Muscle of arm (tissue), 12 donors: ENCODE results near the gene RNF166. TPM values are rescaled to one million over a fixed set of nuclear protein-coding genes. Genes with fewer than 3 reads are reported as not detected.
A peak's percentile ranks its signal among the peaks of the same experiment; 100 is the strongest.

Source experiments
- DNase-seq: peaks from one replicate; pipeline ENCODE4 v3.0.0-alpha.2; 2013
- polyA plus RNA-seq, 12 donors: library from polyadenylated mRNA; unstranded; fragments of 120-200 nt; gene quantifications; one replicate each; pipeline ENCODE4 v1.2.1, GENCODE V29; 2013; ENCODE audit not compliant: insufficient read length in 12 of 12

The RNF166 gene
- polyA plus RNA-seq, 12 donors: 11.5 to 26.9 (median 16.3) TPM; not detected in 2

DNA sequence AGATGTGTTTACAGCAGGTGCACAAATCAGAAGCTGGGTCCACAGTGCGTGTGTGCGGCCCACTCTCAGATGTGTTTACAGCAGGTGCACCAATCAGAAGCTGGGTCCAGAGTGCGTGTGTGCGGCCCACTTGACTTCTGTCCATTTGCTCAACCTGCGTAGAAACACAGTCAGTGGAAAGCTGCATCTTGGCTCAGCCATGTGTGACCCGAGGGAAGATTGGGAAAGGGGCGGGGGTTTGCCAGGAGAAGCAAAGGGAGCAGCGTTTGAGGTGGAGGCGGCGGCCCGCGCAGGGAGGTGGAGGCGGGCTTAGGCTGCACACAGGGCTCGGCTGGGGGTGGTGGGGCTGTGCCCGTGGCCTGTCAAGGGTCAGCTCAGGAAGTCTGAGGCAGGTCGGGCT, 4.3 kb upstream of the RNF166 start:
- no peak for DNase-seq

- DNase-seq: no peak
These were observed 988 bp upstream of the RNF166 start for GRCh38 chr16:88706965-88707826.

GRCh38 chr16:88705801-88706228, 393 bp downstream of the RNF166 start:
- no peak for DNase-seq

DNA sequence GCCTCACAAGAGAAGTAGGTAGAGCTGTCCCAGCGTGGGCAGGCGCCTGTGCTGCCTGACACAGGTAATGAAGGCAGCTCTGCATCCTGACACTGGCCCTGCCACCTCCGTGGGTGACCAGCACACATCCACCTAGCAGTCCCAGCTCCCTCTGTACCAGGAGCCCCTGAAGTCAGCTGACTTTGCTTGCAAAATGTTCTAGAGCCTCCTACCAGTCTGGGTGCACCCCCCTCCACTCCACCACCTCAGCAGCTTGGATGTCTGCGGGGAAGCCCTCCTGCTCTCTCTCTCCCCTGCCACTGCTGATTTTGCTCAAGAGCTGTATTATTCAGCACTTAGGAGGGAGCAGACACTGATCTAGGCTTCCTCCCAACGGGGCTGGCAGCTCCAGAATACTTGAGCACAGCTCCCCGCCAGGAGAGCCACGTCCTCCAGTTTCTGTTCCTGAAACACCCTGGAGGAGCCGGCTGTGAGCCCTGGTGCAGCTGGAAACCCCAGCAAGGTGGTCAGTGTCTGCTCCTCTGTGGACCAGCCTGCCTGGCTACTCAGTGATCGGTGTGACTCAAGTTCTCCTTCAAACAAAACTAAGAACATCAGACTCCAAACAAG, 1.0 kb downstream of the RNF166 start:
- DNase-seq: no peak

DNA sequence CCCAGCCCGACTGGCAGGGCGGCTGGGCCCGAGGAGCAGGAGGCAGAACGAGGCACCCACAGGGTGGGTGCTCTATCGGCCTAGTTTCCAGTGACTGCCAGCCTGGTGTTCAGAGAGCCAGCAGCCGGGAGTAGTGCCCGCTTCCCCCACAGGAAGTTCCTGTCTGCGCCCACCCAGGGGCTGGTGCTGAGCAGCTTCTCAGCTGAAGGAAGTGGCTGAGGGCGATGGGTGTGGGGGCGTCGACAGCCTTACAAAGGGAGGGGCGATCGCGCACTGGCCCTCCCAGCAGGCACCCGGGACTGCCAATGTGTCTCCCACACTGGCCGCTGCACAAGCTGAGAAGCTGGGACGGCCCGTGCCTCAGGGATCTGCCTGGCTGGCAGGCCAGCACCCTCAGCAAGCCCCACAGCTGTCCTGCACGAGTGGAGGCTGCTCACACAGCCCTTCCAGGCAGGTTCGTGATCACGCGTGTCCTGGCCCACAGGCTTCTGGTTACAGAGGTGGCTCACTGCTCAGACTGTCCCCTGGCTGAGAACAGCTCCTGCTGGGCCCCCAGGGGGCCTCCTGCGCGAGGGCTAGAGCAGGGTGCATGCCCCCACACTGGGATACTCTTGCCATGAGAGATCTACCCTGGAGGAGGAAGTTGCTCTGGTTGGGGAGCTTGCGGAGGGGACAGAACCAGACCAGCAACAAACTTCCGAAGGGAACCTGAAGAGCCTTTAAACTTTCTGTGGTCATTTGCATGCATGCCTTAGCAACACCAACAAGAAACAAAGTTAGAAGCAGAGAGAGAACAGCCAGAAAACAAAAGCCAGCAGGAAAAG, 2.5 kb downstream of the RNF166 start:
- no peak for DNase-seq

DNA sequence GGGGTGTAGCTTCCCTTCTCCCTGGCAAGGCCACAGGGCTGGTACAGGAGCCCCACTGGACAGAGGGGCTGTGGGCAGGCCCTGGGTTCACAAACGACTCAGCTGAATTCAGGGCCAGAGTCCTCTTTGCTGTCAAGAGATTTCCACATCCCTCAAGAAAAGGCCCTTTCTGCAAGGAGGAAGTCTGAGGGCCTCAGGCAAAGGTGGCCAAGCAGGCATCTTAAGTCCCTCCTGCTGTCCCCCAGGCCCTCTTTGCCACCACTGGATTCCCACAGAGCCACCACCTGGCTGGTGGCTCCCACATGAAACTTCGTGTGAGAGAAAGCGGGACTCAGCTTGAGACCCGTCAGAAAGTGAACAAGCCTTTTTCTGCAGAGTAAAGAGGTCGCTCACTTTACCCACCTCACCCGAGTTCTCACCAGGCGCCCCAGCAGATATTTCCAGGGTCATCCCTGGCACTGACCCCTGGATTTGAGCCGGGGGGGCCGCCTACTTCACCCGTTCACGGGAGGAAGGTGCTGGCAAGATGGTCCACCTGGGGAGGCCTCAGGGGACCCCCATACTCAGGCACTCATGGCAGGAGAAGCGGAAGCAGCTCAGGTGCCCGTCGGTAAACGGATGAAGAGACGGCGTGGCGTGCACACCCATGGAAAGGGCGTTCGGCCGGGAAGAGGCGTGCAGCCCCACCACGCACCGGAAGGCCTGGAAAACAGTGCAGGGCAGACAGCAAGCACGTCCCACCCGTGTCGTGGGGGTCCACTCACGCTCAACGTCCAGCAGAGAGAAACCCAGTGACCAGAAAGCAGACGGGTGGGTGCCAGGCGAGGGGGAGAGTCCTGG, 3.6 kb downstream of the RNF166 start:
- DNase-seq: no peak

- DNase-seq: no peak
These were observed 4.4 kb downstream of the RNF166 start for GRCh38 chr16:88701581-88702370.

DNA sequence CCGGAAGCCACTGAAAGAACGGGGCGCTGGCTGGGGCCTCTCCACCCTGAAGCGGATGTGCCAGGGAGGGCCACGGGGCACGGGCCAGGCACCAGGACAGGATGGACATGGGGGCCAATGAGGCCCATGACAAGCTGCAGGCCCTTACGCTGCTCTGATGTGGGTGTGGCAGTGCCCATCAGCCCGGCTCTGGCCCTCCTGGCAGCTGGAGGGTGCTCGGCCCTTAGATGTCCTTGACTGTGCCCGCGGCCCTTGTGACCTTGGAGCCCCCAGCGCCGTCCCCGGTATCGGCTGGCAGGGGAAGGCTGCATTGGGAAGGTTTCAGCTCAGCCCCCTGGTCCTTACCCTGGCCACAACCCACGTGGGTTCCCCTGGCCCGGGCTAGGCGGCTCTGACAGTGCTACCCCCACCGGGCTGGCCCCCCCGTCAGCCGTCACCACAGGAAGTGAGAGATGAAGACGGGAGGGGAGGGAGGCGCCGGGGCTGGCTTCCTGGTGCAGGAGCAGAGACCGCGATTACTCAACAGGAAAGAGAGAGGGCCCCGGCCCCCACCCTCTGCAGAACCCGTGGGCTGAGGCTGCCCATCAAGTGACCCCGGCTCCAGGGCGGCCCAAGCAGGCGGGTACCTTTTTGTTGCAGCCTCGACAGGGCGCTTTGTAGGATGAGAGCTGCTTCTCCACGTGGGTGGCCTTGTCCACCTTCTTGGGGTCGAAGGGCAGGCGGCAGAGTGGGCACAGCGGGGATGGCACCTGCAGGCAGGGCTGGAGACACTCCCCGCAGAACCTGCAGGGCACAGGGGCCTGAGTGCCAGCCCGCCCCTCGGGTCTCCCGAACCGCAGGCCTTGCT, 5.3 kb downstream of the RNF166 start:
- DNase-seq: peak; percentile 47

GRCh38 chr16:88700322-88700635, 5.9 kb downstream of the RNF166 start:
- no peak for DNase-seq

- no peak for DNase-seq
These were observed 7.0 kb downstream of the RNF166 start for GRCh38 chr16:88699180-88699579.

DNA sequence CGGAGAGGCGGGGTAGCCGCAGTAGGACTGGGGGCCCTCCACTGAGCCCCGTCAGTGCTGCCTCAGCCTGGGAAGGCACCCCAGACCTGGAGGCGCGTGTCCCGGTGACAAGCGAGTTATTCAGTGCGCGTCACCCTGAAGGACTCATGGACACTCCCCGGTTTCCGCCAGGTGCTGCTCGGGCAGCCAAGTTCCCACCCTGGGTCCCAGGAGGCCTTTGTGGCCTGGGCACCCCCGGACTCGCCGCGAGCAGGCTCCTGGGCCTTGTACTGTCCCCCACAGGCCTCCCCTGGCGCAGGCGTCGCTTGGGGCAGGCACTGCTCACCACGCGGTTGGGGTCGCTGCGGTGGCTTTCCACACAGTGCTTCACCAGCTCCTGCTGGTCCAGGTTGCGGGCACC, 7.6 kb downstream of the RNF166 start:
- DNase-seq: no peak

- no peak for DNase-seq
These were observed 8.2 kb downstream of the RNF166 start for GRCh38 chr16:88697831-88698615.

- no peak for DNase-seq
These were observed 8.9 kb downstream of the RNF166 start for GRCh38 chr16:88697116-88697830.

DNA sequence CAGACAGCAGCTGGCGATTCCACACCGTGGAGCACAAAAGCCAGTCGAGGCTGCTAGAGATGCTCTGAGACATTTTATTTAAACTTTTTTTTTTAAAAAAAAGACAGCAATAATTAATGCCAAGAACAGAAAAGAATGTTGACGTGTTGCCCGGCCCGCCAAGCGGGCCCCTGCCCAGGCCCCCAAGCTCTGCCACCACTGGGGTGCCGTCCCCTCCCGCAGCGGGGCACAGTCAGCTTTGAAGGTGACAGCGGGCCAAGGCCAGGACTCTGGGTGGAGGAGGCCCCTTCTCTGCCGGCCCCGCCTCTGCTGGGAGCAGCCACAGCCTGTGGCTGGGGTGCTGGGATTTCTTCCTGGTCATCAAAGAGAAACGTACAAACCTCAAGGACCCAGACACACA, 9.8 kb downstream of the RNF166 start:
- no peak for DNase-seq

DNA sequence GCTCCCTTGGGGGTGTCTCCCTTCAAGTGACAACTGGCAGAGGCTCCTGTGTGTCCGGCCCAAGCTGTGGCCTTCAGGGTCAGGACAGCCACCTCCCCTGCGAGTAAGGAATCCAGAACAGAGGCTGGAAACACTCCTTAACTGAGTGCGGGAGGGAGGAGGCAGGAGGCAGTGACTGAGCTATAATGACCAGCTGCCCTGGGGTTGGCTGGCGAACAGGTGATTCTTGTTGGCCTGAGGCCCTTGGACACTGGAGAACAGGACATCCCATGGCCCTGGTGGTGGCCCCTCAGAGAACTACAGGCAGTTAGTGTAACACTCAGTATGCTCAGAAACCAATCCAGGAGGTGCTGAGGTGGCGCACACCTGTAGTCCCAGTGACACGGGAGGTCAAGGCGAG, 10.5 kb downstream of the RNF166 start:
- DNase-seq: no peak

DNA sequence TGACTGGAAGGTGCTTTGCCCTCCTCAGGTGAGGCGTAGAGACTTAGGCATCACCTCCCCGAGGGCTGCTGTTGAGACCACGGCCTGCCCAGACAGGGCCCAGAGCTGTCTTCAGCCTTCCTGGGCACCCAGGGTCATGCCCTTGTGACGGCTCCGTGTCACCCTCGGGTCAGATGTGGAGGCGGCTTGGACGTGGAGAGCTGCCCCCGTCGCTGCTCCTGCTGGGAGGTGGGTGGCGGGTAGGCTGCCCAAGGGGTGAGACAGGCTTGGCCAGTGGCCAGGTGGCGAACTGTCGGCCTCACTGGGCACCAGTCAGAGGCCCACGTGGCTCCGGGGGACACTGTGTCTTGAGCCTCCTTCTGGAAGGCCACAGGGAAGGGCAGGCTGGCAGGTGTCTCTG, 11.0 kb downstream of the RNF166 start:
- no peak for DNase-seq

- DNase-seq: no peak
These were observed 11.8 kb downstream of the RNF166 start for GRCh38 chr16:88694221-88695087.
